Measurements from ENCODE around the gene C9orf153.
"Not testable (repeated sequence)": the region's sequence is repeated elsewhere in the genome, so short reads cannot be mapped to it uniquely, and the experiment has no call there.

C9orf153 gene

GRCh38 chr9:86201474-86202337 lies 57.8 kb downstream of the C9orf153 start:
- no peak overlapping the region for H3K4me3 ChIP-seq
- H3K27ac ChIP-seq: no peak overlapping the region

- no peak overlapping the region for H3K27ac ChIP-seq
- no peak overlapping the region for H3K4me3 ChIP-seq
Measured at GRCh38 chr9:86200599-86201162, 58.8 kb downstream of the C9orf153 start.

- Histone ChIP-seq H3K4me3 (no peak overlapping the region), H3K27ac (no peak overlapping the region)
Measured at GRCh38 chr9:86193088-86193487, 66.4 kb downstream of the C9orf153 start.

GRCh38 chr9:86190700-86191099 lies 68.8 kb downstream of the C9orf153 start:
- not testable (repeated sequence) for H3K4me3 ChIP-seq, H3K27ac ChIP-seq

DNA sequence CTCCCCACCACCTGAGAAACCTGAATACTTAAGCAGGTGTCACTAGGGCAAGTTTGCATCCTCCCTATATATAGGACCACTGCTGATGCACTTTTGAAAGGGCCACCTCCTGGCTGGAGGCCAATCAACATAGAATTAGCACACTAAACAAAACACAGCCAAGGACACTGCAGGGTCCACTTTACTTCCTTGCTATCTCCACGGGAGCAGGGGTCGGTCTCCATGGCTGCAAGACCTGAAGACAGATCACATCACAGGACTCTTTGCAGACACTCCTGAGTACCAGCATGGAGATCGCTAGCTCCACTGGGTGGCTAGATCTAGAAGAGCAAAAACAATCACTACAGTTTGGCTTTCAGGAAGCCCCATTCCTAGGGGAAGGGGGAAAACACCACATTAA lies 72.3 kb downstream of the C9orf153 start:
- Histone ChIP-seq H3K27ac (no peak overlapping the region), H3K4me3 (no peak overlapping the region)

DNA sequence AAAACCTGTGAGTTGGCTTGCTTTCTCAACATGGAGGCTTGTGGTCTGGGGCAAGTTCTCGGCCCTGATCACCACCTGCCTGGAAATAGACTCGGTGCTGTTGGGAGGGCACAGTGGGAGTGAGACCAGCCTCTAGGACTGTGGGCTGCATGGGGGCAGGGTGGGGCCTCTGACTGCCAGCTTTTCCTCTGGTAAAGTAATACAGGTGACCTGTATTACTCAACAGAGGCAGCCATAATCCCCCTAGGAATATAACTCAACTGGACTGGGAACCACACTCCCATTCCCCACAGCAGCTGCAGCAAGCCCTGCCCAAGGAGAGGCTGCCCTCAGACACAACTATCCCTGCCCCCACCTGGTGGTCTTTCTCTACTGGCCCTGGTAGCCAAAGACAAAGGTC lies 72.8 kb downstream of the C9orf153 start:
- no peak overlapping the region for H3K27ac ChIP-seq
- no peak overlapping the region for H3K4me3 ChIP-seq

- Histone ChIP-seq H3K4me3 (no peak overlapping the region), H3K27ac (no peak overlapping the region)
Measured at GRCh38 chr9:86185872-86186271, 73.6 kb downstream of the C9orf153 start.

GRCh38 chr9:86184138-86184524 lies 75.3 kb downstream of the C9orf153 start:
- no peak overlapping the region for H3K27ac ChIP-seq
- H3K4me3 ChIP-seq: no peak overlapping the region

GRCh38 chr9:86183229-86184137 lies 76.0 kb downstream of the C9orf153 start:
- H3K27ac ChIP-seq: no peak overlapping the region

DNA sequence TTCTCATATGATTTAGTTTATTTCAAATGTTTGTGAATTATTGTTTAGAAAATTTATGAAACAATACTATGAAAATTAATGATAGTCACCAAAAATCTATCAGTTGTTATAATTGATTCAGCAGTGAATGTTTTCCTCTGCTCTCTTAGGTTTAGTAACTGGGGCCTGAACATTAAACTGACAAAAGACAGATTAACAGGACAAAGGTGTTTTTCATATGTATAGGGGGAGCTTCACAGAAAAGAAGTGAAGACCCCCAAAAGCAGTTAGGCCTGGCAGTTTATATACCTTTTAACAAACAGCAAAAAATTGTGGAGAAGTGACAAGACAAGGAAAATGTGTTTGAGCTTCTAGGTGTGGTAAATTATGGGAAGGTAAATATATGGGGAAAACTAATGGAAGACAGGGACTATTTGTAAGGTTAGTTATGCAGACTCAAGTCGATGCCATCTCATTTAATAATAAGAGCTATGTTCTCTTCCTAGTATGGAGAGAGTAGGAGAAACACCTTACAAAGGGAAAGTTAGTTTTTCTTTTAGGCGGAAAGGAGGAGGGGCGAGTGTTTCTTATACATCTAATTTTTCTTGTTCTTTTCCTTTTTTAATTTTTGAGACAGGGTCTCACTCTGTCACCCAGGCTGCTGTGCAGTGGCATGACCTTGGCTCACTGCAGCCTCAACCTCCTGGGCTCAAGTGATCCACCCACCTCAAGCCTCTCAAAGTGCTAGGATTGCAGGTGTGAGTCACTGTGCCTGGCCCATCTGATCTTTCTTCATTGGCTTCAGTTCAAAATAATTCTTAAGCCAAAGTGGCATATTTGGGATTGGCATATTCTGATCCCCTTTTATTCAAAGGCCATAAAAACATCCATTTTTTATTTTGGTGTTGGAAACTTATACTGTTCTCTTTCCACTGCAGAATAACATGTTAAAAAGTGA lies 77.8 kb downstream of the C9orf153 start:
- Histone ChIP-seq H3K4me3 (no peak overlapping the region), H3K27ac (no peak overlapping the region)

More at GRCh38 chr9:86183229-86184137, 76.0 kb downstream of the C9orf153 start:
- no peak overlapping the region for H3K4me3 ChIP-seq

DNA sequence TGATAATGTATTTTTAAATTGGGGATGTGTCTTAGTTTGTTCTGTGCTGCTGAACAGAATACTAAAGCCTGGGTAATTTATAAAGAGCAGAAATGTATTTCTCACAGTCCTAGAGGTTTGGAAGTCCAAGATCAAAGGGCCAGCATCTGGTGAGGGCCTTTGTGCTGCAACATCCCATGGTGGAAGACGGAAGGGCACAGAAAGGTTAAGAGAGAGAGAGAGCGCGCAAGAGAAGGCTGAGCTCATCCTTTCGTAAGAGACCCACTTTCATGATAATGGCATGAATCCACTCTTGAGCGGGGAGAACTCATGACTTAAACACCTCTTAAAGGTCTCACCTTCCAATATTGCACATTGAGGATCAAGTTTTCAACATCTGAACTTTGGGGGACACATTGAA lies 81.0 kb downstream of the C9orf153 start:
- Histone ChIP-seq H3K27ac (no peak overlapping the region), H3K4me3 (no peak overlapping the region)

GRCh38 chr9:86177995-86178394 lies 81.5 kb downstream of the C9orf153 start:
- Histone ChIP-seq H3K27ac (no peak overlapping the region), H3K4me3 (no peak overlapping the region)

- Histone ChIP-seq H3K27ac (no peak overlapping the region), H3K4me3 (no peak overlapping the region)
Measured at GRCh38 chr9:86176468-86176867, 83.0 kb downstream of the C9orf153 start.

DNA sequence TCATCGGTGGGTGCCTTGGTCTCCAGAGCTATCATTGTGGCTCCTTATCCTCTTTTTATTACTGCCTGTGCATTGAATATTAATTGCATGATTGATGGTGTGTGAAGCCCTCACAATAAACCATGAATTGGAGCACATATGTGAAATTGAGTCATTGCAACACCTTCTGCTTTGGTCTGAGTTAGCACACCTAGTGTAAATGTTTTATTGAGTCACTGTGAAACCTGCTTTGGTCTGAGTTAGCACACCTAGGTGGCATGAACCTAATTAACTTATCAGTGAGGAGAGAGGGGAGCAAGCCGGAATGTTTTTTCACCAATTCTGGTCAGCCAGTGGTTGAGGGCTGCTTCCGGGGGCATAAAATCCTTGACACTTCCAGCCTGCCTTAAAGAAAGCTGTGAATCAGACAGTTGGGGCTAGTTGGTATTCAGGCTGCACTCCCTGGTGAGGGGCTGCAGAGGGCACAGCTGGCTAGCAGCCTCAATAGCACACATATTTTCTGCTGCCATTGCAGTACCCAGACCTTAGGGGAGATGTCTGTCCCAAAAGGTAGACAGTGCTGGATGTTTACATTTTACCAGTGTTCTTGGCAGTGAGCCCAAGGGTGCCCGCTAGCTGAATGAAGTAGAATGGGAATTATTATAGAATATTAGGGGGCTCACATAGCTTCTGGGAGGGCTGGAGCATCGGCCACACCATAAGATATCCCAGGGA lies 83.6 kb downstream of the C9orf153 start:
- Histone ChIP-seq H3K27ac (no peak overlapping the region), H3K4me3 (no peak overlapping the region)

DNA sequence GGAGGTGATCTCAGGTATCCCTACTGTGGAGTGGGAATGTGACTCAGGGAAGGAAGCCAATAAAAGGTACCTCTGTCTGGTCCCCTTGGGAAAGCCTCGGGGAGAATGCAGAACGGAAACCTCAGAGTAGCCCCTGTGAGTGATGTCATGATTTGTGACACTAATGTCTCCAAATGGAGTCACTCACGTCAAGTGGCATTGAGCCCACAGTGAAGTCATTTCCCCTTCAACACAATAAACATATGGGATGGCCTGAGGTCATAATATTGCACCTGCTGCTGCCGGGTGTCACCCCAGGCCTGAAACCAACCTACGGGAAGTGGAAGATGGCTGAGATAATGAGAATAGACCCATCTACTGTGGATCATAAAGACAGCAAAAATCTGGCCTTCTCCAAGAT lies 84.2 kb downstream of the C9orf153 start:
- no peak overlapping the region for H3K4me3 ChIP-seq
- no peak overlapping the region for H3K27ac ChIP-seq
